Activated gamma-delta T cell treated with anti-CD3 and anti-CD28 coated beads, Interleukin-2, amount 50 U/mL, for 16 hours (primary cell): ENCODE measurements around the gene BLNK.

Experiments used
- DNase-seq: peaks from one replicate; pipeline ENCODE4 v3.0.0-alpha.2; 2020; ENCODE audit warnings: low read depth

Gene BLNK

DNA sequence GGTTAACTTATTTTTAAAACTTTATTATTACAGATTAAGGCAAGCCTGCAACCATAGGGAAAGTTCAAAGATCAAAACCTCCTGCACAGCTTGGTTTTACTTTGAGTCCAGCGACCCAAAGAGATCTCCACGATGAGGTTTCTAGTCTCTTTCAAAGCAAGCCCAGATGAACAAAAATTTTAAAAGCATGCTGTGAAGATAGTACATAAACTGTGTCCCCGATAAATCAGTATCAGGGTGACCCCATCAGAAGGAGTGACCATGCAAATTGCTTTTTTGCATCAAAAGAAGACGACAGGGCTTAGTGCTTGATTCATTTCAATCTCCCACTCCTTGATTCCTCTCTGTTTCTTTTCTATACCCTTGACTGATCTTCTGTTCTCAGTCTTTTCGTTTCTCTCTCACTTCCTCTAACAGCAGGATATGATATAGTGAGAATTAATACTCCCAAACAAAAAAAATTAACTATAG lies 16.8 kb upstream of the BLNK start:
- DNase-seq: no peak

DNA sequence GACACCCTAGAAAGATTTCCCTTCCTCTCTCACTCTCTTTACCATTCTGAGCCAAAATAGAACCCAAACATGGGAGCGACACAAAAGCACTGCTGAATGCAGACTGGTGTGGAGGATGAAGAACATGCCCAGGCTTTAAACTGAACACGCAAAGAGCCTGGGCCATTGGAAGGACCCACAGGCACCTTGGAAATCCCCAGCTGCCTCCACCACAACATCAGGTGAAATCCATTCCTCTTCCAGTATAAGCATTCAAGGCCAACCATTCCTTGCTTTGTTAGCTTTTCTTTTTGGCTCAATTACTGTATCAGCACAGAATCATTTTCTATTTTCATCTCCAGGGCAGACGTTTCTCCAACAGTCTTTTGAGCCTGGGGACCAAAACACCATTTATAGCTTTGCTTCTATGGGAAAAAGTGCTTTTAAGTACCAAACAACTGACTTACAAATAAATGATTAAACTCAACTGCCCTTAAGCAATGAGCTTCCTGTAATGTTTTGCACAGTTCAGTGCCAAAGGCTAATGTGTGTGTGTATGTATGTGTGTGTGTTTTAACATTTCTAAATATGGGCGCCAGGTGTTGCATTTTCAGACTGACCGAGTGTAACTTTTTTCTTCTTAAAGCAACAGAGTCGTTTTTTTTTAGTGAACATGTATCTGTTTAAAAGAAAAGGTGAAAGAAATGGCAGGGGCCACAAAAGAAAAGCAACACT lies 16.2 kb upstream of the BLNK start:
- no peak for DNase-seq

DNA sequence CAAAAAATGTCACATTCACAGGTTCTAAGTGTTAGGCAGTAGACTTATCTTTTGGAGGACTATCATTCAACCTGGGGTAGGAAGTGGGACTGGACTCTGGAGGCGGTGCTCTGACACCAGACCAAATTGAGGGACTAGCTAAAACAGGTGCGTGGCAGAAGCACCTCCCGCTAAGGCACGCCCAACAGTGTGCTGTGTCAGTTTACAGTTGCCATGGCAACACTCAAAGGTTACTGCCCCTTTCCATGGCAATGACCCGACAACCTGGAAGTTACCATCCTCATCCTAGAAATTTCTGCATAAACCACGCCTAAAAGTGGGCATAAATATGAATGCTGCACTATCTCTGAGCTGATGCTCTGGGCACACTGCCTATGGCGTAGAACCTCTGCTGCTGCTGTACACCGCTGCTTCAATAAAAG lies 14.0 kb upstream of the BLNK start:
- DNase-seq: no peak

DNA sequence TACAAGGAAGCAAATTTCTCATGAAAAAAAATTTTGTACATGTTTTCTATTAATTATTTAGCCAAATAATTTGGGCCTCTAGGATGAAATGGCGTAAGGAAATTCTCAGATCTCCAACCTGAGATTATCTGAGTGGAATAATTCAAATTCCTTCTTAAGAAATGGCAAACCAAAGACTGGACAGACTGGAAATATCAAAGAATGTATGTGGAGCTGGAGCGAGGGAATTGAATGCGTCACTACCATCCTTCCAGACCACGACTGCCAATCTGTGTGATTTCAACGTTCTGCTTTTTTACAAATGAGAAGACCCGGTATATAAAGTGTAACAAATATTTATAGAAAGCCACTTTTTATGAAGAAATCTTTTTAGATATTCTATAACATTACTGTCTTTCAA lies 12.4 kb upstream of the BLNK start:
- no peak for DNase-seq

DNA sequence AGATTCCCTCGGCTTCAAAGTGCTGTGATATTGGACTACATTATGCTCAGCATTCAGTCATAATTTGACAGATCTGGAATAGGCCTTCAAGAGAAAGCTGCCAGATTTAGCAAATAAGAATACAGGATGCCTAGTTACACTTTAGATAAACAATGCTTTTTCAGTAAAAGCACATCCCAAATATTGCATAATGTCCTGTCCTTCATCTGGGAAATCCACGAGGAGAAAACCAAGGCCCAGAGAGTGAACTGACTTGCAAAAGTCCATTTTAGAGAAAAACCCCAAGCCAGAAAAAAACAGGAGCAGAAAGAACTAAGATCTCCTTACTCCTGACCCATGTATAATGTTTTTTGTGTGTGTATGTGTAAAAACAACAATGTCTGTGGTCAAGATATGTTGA lies 12.0 kb upstream of the BLNK start:
- DNase-seq: no peak

DNA sequence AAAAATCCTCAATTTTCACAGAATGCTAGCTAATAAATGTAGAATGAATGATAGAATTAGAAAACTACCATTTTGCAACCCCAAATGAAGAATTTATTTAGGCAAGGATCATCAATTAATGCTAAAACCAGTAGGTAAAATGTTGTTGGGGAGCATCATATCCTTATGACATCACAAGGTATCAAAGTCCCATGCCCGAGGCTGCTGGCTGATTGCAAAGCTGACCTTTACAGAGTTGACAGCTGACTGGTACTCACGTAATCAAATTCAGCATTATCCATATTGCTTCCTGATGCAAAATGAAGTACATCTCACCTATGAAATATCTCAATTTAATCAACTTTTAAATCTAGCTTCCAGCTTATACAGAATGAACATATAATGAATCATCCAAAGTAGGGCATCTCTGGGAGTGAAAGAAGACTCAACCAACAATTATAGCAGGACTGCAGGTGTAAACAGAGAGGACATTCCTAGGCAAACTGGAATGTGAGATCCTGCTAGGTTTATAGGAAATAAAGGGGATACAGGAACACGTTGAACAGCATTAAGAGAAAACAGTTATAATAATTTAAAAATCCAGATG lies 10.2 kb upstream of the BLNK start:
- no peak for DNase-seq

DNA sequence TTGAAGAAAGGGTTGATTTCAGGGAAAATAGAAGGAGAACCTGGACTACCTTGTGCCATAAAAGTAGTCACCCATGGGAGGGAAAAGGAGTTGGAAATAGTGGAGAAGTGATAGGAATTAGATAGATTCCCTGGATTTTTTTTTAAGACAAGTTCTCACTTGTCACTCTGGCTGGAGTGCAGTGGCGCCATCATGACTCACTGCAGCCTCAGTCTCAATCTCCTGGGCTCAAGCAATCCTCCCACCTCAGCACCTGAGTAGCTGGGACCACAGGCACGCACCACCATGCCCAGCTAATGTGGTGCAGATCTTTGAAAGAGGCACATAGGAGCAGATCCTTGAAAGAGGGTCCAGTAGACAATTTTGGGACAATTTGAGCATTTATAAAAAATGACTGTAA lies 9.5 kb upstream of the BLNK start:
- no peak for DNase-seq

DNA sequence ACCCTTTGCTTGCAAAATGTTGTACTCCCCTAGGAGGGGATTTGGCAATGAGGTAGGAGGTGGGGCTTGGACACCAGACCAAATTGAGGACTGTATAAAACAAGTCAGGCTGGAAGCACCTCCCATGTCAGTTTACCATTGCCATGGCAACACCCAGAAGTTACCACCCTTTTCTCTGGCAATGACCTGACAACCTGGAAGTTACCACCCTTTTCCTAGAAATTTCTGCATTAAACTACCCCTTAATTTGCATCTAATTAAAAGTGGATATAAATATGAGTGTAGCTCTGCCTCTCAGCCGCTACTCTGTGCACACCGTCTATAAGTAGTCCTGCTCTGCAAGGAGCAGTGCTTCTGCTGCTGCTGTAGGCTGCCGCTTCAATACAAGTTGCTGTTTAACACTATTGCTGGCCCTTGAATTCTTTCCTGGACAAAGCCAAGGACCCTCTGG lies 7.8 kb upstream of the BLNK start:
- no peak for DNase-seq

DNA sequence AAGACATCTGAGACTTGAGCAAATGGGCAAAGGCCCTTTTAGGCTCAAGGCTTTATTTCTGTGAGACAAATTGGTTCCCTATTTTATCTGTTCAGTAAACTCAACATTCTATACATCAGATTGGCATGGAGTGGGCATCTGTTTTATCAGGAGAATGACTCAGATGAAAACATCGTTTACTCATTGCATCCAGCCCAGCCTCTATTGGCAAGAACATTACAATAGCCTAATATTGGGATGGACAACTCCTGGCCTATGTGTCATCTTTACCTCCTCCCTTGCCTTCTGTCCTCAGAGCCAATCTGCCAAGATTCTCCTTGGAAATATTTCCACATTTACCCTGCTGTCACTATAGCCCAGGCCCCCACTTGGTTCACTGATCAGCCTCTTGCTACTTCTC lies 5.5 kb upstream of the BLNK start:
- no peak for DNase-seq

DNA sequence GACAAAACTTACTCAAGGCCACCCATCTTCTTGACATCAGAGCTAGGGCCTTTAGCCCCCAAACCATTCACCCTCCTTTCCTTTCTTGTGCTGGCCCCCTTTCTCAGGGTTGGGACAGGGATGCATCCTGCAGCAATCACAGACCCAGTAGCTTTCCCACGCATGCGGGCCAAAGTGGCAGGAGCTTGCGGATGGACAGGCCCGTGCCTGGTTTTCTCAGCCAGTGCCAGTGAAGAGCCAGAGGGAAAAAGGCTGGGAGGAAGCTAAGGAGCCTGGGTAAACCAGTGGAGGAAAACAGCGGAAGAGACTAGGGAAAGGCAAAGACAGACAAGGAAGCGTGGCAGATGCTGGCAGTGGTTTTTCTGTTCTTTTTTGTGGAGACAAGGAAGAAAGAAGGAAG lies 5.1 kb upstream of the BLNK start:
- DNase-seq: no peak

DNA sequence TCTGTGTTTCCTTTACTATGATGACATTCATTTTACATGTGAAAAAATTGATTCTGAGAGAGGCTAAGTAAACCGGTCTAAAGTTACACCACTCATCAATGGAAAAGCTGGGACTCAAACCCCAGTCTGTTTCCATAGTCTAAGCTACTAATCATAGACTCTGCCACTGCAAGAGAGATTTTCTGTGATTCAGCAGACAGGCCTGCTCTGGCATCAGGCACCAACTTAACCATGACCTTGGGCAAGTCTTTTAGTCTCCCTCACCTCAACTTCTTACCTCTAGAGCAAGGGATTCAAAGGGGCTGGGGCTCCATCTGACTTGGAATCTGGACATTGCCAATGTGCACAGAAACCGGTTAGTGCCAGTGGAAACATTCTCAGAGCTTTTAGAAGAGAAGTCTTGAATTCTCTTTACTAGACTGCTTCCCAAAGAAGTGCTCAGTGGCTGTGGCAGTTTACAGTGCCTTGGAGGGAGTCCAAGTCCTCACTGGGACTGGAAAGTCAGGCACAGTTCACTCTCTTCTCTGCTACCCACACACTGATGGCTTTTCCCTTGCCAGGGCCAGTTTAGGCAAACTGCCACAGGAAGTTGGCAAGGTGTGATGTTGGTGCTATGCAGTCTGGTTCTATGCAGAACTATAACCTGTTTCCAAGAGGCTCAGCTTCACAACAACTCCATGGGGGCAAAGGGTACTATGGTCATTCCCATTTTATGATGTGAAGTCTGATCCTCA lies 4.5 kb upstream of the BLNK start:
- DNase-seq: no peak

DNA sequence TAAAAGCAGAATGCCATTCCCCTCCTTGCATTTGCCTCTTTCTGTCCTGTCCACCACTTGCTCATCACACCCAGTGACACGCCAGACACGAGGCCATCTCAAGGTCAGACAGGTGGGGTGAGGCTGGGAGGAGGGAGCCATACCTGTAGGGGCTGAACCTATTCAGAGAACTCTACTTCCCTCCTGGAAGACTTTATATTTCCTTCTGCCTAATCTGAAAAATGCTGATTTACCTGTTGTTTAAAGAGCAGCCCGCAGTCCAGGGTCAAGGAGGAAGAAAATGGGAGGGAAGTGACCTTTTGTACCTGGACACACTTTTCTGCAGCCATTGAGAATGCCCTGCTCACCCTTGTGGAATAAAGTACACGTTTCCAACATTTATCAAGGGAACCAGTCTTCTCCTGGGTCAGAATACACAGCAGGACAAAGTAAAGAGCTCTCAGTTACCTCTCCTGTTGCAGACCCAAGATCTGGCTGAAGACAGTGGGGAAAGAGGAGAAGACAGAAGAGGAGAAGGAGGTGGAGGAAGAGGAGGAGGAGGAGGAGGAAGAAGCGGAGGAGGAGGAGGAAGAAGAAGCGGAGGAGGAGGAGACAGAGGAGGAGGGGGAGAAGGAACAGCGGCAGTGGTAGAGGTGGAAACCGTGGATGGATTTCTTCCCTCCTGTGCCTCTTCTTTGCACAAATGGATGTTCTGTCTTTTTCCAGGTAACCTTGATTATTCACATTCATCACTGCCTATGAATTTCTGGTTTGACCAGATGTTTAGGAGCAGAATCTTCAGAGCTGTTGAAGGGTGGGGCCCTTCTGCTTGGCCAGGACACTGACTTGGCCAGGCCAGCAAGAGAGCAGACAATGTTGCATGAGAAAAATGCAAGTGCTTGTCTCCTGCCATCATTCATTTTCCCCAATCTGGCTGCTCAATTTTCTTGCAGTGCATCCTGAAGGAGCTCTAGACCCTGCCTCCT lies 1.2 kb upstream of the BLNK start:
- no peak for DNase-seq

DNA sequence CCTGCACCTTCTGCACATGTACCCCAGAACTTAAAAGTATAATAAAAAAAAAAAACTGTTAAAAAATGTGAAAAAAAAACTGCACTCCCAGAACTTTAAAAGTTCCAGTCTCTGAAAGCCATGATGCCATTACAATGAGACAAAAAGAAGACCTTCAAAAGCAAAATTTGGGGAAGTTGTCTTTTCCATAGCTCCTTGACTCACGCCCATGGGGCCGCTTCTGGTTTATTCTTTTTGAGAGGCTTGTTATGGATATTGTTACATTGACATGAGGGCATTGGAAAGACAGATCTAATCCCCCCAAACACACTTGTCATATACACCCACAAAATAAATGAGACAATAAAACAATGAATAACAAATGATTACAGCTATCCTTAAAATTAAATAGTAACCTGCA lies 798 bp downstream of the BLNK start:
- DNase-seq: no peak

DNA sequence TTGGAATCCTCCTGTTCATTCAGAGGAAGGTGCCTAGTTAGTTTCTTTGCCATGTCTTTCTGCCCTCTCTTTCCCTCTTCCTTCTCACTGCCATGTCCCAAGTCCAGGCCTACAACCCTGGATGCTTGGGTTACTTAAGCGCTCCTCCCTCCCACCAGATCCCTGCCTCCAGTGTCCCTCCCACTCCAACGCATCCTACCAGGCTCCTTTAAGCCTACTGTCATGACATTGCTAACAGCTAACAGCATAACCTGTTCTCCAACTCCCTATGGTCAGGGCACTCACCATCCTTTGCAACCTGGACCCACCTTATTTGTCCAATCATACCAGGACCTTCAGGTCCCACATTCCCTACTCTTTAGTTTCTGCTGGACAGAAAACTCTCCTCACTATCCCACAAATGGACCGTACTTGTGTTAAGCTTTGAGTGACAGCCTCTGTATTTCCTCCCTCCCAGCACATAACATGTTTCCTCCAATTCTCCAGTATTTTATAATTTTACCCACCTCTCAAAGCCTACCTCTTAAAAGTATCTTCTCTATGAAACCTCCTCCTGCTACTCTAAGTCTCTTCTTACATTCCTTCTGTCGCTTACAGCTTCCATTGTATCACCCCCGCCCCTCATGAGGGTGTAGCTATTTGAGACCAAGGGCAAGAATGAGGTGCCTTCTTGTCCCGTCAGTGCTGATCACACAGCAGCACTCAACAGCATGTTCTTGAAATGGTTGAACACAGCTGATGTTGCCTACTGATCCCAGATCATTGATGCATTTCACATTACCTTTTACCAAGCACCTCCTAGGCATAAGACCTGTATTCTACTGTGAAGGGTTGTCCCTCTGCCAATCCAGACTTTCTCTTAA lies 1.7 kb downstream of the BLNK start:
- DNase-seq: no peak

DNA sequence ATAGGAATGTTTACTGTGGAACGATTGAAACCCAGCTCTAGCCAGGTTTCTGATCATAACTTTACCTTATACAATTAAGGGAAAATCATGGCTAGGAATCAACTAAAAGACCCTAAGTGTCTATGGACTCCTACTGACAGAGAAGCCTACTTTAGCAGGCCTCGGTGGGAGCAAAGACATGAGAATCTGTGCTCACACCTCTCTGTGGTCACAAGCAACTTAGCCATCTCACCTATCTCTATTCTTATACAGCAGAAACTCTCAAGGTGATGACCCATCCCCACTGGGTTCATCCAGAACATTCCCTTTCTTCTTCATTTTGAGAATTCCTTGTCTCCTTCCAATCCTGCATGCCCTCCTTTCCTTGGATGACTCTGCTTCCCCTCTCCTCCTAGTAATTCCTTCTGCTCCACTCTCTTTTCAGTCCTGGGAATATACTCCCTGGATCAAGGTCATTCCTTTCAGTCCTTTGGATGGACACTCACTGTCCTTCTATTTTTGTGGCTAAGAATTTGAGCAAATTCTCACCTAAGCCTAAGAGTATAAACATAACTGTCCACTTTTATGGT lies 2.9 kb downstream of the BLNK start:
- no peak for DNase-seq

DNA sequence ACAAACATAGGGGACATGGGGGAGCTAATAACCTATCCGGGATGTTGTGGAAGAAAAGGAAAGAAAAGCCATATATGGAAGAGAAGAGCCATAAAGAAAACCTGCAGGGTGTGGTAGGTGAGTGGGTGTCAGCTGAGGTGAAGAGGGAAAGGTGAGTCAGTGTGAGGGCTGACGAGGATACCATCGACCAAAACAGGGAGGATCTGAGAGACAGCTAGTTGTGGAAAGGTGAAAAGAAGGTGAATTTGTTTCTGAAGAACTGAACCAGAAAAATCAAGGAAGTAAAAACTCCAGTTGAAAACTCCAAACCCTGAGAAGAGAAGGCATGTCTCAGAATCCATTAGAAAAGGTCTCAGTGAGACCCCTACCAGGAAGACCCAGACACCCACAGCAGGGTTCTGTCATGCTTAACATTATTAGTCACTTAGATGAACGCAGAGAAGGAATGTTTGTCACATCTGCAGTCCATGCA lies 4.1 kb downstream of the BLNK start:
- no peak for DNase-seq

DNA sequence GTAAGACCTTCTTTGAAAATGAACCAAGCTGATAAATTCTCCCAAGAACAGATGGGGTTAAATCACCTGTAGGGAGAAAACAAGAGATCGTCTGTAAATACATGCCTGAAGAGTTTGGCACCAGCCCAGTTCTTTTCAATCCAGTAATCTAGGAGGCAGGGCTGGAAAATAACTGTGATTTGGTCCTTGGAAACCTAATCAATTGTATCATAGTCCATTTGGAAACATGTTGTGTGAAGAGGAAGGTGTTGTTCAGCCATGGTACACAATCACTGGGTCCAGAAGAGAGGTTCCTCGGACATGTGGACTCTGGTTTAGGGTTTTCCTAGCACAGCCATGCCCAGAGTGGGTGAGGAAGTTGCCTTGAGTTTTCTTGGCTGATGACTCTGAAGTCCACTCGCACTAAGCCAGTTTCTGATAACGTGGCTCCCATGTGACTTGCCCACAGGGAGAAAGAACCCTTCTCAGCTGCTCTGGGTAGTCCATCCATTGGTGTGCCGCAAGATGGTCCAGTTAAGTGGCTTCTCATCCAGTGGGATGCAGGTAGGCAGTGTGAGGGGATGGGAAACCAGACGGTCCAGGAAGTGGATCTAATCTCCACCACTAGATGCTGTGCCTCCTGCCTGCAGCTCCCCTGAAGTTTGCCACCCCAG lies 5.1 kb downstream of the BLNK start:
- no peak for DNase-seq

DNA sequence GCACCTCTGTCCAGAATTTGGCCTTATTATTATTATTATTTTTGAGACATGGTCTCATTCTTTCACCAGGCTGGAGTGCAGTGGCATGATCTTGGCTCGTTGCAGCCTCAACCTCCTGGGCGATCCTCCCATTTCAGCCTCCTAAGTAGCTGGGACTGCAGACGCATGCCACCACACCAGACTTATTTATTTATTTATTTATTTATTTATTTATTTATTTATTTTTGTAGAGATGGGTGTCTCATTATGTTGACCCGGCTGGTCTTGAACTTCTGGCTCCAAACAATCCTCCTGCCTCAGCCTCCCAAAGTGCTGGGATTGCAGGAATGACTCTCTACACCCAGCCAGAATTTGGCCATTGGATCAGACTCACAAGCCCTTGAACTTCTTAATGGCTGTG lies 6.4 kb downstream of the BLNK start:
- no peak for DNase-seq

DNA sequence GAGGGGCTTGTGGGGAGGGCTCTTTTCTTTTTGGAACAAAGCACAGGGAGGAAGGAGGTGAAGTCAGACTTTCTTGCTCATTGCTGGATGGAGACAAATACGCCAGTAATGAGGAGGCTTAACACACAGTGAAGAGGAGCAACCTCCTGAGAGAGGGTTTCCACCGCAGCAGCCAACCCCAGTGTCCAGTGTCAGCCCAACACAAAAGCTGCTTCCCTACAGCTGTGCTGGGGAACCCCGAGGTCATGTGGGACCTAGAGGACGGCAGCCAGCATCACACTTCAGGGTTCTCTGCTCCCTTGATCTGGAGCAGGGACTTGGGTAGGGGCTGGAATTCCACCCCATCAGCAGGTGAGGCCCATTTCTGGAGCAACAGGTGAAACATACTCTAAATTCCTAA lies 7.7 kb downstream of the BLNK start:
- no peak for DNase-seq

DNA sequence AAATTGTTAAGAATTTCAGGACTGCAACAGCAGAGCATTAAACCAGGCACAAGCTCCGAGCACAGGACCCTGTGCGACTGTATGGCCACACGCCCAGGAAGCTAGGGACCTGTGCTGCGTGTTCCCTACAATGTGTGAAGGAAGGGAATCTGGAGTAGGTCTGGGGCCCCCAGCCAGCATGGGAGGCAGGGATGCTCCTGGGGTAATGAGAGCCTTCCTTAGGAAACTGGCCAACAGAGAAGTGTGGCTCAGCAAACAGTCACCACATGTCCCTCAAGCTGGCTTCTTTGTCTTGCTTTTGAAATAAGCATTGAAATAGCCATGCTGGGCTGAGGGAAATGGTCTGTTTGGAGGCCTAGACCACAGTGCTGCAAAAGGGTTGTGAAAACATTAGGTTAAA lies 8.2 kb downstream of the BLNK start:
- DNase-seq: no peak
